Measurements from ENCODE around the gene INO80C.
"Not testable (repeated sequence)": the region's sequence is repeated elsewhere in the genome, so short reads cannot be mapped to it uniquely, and the experiment has no call there.

- not testable (repeated sequence) for TF ChIP-seq CTCF (IDR thresholded peaks at IDR 0.05; ENCODE audit: low read length); EZH2 (optimal IDR thresholded peaks at IDR 0.05; ENCODE audit: low read depth, low read length)
Measured at GRCh38 chr18:35453065-35453464, 44.7 kb downstream of the INO80C start.
